Inflammatory macrophage (primary cell): Measurements from ENCODE around the gene APOBEC3B.
"Not testable (repeated sequence)": the region's sequence is repeated elsewhere in the genome, so short reads cannot be mapped to it uniquely, and the experiment has no call there.

Experiments used
- DNase-seq, 2 donors: peaks; one replicate each; pipeline ENCODE4 v3.0.0-alpha.2; 2020 to 2022

The APOBEC3B gene

GRCh38 chr22:39031434-39032295 lies 49.5 kb downstream of the APOBEC3B start:
- DNase-seq = not testable (repeated sequence)

- DNase-seq = not testable (repeated sequence)
Measured at GRCh38 chr22:39037071-39037470, 54.9 kb downstream of the APOBEC3B start.

GRCh38 chr22:39039306-39040126 lies 57.4 kb downstream of the APOBEC3B start:
- no peak for DNase-seq

GRCh38 chr22:39040155-39040537 lies 58.0 kb downstream of the APOBEC3B start:
- peak in 1 of 2 donors; percentile 29 for DNase-seq

- DNase-seq = peak; percentile 20 to 36
Measured at GRCh38 chr22:39040538-39041296, 58.6 kb downstream of the APOBEC3B start, which contains the start of gene APOBEC3F. APOBEC3F (plus strand) TSS chr22:39040864; CDS start chr22:39040961, 97 bp downstream.

GRCh38 chr22:39041908-39042307 lies 59.8 kb downstream of the APOBEC3B start:
- DNase-seq = no peak
